AML-193 (cell line): Measurements from ENCODE around the gene SPTSSB.

Experiments
- DNase-seq, 2 experiments: peaks; one replicate each; lab custom pipeline; 2025; lab: John Stamatoyannopoulos, UW

Gene SPTSSB

GRCh38 chr3:161390200-161390599 lies 18.9 kb upstream of the SPTSSB start:
- no peak for DNase-seq

GRCh38 chr3:161389445-161390035 lies 18.2 kb upstream of the SPTSSB start:
- DNase-seq, result peak; percentile 37 to 51

GRCh38 chr3:161388855-161389254 lies 17.5 kb upstream of the SPTSSB start:
- DNase-seq, result peak; percentile 93

- DNase-seq, result no peak
Observed at GRCh38 chr3:161386991-161387770, 15.9 kb upstream of the SPTSSB start.

- no peak for DNase-seq
Observed at GRCh38 chr3:161372321-161373260, 1.3 kb upstream of the SPTSSB start.

- no peak for DNase-seq
Observed at GRCh38 chr3:161369531-161369930, 1.8 kb downstream of the SPTSSB start.

DNA sequence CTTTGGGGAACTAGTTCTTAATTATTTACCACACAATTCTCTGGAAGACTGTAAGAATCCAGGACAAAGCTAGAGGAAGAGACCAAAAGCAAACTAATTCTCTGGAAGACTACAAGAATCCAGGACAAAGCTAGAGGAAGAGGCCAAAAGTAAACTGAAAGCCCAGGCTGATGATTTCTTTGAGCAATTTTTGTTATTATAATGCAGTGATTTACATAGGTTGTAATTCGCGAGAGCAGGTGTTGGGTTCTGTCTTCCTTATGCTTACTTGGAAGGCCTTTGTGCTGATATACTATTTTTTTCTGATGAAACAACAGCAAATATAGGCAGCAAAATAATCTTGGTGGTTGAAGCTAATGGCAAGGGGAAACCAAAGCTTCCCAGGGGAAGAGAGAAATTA lies 5.2 kb downstream of the SPTSSB start:
- no peak for DNase-seq

DNA sequence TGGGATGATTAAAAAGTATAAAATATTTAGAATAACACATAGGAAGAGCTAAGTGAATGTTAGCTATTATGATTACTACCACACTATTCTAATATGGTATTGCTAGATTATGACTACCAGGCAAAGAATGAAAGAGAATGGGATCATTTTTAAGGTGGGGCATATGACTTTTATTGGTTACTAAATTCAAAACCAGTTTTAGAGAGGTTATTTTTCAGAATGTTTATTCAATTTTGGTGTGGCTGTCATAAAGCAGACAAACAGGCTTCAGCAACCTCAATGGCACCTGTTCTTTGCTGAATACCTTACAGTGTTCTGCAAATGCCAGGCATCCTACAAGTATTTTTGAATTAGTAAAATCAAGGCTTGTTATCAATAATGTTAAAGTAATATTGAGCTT lies 12.8 kb downstream of the SPTSSB start:
- no peak for DNase-seq

DNA sequence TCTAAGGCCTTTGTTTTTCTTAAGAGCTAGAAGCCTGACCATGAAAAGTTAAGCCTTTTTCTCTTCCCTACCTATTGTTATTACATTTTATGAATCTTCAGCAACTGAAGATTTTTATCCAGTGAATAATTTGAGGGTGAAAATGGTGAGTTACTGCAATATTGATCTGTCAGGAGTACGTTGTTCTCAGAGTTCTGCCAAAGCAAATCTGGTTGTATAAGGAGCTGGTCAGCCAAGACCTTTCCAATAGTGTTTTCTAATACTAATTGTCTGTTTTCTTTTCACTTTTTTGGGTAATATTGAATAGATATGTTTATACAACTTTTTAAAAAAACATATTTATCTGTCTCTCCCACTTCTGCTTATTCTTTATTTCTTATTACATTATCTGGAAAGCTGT lies 15.0 kb downstream of the SPTSSB start:
- no peak for DNase-seq

DNA sequence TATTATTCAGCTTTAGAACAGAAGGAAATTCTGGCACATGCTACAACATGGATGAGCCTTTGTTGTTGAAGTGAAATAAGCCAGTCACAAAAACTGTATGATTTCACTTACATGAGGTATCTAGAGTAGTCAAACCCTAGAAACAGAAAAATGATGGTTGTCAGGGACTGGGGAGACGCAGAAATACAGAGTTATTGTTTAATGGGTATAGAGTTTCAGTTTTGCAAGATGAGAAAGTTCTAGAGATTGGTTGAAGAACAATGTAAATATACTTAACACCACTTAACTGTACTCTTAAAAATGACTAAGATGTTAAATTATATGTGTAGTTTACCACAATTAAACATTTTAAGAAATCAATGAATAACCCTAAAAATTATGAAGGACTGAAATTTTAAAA lies 15.8 kb downstream of the SPTSSB start:
- DNase-seq, result no peak

- DNase-seq, result peak; percentile 21 to 28
Observed at GRCh38 chr3:161354554-161354953, 16.8 kb downstream of the SPTSSB start.

- no peak for DNase-seq
Observed at GRCh38 chr3:161351330-161351729, 20.0 kb downstream of the SPTSSB start.

GRCh38 chr3:161350916-161351315 lies 20.4 kb downstream of the SPTSSB start:
- no peak for DNase-seq

- peak; percentile 59 to 63 for DNase-seq
Observed at GRCh38 chr3:161349529-161350312, 21.6 kb downstream of the SPTSSB start.

GRCh38 chr3:161348796-161349400 lies 22.4 kb downstream of the SPTSSB start:
- no peak for DNase-seq

GRCh38 chr3:161347726-161348125 lies 23.6 kb downstream of the SPTSSB start:
- DNase-seq, result no peak

DNA sequence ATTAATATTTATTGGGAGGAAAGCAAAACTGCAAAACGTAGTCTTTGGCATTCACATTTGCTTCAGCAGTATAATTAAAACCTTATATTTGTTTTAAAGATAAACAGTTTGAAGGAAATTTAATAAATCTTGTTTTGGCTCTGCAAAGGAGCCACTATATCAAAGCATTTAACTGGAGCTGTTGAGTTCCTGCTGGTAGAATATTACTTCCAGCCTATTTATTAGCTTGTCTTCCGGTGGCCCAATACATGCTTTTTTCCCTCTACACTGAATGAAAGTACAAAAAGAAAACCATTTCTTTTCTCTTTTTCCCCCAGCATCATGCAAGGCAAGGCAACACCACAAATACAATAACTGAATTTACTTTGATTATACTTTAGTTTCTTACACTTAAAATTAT lies 26.3 kb downstream of the SPTSSB start:
- DNase-seq, result no peak

DNA sequence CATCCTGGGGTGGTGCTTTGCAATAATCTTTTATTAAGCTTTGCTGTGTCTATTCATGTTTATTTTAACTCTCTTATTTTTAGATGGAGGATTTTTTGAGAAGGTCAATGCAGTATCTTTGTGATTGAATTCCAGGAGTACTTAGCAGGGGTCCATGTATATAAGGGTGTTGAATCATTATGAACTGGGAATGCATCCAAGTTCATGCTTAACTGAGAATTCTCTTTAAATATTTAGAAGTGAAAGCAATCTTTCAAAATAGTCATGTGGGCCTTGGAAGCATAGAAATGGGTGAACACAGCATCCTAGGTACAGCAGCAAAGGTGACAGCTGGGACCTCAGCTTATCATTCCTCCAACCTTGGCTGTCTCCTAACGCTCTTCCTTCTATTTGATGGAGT lies 27.3 kb downstream of the SPTSSB start:
- DNase-seq, result no peak

GRCh38 chr3:161343540-161343939 lies 27.8 kb downstream of the SPTSSB start:
- DNase-seq, result no peak

- no peak for DNase-seq
Observed at GRCh38 chr3:161342629-161343028, 28.7 kb downstream of the SPTSSB start.
